Stimulated activated CD4-positive, alpha-beta T cell treated with anti-CD3 and anti-CD28 coated beads, Interleukin-12 subunit alpha, Interleukin-12 subunit beta, amount 100 ng/mL, for 24 hours (primary cell): ENCODE results near the gene TMEM248.
"Not testable (repeated sequence)": the region's sequence is repeated elsewhere in the genome, so short reads cannot be mapped to it uniquely, and the experiment has no call there.

Source experiments
- DNase-seq, 2 experiments: peaks; one replicate each; pipeline ENCODE4 v3.0.0-alpha.2; 2020; ENCODE audit warnings: low read depth in 2 of 2

The TMEM248 gene

DNA sequence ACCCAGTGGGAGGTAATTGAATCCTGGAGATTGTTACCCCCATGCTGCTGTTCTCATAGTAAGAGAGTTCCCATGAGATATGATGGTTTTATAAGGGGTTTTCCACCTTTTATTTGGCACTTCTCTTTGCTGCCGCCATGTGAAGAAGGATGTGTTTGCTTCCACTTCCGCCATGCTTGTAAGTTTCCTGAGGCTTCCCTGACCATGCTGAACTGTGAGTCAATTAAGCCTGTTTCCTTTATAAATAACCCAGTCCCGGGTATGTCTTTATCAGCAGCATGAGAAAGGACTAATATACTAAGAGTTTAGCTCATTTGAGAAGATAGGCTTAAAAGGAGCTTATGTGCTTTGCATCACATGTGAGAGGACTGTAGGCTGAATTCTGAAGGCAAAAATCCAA is 29.3 kb downstream of the TMEM248 start:
- DNase-seq: no peak

DNA sequence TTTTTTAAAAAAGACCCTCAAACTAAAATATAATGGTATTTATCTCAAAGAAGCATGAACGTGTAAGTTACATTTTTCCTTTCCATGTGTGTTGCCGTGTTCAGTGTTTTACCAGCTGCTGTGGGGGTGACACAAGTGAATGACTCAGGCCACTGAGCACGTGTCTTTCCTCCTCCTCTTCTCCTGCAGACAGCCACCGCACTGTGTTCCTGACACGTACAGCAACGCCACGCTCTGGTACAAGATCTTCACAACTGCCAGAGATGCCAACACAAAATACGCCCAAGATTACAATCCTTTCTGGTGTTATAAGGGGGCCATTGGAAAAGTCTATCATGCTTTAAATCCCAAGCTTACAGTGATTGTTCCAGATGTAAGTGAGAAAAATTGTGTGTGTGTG is 29.7 kb downstream of the TMEM248 start:
- no peak for DNase-seq

DNA sequence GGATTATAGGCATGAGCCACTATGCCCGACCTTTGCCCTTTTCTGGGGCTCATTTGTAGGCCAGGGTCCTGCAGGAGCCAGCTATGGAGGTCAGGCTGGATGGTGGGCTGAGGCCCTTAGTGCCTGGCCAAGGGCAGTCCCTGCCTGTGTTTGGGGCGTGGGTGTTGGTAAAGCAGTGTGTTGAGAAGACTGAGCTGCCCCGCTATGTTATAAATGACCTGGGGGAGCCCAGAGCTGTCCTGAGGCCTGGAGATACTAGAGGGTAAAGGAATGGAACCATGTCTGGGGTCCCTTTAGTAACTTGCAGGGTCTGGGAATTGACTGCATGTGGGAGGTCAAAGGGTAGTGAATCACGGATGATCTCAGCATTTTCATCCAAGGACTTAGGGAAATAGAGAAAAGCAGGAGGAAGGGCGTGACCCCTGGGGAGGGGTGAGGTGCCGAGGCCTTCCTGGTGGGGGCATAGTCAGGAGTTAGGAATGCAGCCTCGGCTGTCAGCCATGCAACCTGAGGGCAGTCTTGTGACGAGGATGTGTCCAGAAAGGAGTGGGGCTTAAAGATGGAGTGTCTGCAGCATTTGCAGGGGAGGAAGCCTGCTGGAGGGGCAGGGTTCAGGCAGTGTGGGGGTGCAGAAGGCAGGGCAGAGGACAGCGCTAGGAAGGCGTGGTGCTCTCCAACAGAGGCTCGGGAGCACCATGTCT is 31.5 kb downstream of the TMEM248 start:
- DNase-seq: no peak

DNA sequence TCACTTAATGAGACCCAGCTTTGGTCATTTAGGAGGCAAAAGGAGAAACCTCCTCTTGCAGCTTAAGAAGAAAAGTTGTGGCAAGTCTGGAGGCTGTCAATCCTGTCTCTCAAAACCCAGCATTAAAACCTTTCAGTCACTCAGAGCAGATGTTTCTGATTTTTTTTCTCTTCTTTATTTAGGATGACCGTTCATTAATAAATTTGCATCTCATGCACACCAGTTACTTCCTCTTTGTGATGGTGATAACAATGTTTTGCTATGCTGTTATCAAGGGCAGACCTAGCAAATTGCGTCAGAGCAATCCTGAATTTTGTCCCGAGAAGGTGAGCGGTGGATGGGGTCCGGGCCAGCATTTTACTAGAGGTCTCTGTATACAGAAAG is 32.0 kb downstream of the TMEM248 start:
- DNase-seq: no peak

DNA sequence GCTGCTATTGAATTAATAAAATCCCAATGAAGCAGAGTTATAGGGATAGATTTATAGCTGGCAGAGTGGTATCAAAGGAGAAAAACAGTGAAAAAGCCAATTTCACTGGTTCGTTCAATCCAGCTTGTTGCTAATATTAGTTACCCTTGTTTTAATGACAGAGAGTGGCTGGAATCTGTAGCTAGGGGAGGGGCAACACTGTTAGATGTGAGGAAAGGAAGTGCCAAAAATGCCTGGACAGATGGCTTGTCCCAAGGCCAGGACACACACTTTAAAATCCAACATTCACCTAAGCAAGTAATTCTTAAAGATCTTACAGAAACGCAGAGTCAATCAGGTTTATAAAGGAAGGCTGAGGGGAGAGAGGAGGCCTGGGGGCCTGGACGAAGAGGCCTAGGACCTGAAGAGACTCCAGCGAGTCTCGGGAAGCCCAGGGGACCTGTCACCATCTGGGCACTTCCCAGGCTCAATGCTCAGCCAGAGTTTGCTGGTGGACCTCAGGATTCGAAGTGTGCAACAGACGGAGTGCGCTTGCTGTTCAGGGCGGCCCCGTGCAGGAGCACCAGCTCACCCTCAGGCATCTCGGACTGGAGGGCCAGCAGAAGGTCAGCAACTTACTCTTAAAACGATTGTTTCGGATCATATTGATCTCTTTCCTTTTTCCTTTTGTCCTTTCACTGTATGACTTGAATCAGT is 36.7 kb downstream of the TMEM248 start:
- DNase-seq: no peak

DNA sequence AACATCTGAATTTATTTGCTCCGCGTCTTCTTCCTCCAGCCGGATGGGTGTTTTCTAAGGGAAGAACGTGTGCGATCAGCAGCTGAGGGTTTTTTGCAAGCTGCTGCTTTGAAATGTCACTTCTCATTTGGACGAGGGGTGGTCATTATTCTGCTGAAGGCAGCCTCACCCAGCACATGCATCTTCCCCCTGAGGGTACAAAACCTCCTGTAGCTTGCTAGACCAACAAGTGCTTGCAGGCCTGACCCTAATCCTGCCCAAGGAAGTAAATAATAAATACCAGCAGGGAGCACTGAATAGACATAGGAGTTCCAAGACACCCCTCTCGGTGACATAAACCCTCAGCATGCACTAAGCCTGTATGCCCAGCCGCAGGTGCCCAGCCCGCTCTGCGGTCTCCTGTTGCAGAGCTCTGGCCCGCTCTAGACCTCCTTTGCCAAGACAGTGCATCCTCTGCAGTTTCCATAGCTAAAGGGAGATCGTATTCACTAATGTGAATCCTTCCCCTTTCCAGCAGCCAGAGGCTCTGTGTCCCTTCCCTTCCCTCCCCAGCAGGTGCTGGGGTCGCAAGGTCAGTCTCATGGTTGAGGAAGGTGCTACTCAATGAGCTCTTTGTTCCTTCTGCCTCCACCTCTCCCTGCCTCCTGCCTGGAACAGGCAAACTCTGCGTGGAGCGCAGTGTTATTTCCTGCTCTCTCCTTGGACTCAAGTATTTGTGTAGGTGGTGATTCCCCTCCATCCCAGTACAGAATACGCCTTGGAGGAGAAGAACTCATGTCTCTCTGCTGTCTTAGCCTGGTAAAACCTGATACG is 37.7 kb downstream of the TMEM248 start:
- no peak for DNase-seq

DNA sequence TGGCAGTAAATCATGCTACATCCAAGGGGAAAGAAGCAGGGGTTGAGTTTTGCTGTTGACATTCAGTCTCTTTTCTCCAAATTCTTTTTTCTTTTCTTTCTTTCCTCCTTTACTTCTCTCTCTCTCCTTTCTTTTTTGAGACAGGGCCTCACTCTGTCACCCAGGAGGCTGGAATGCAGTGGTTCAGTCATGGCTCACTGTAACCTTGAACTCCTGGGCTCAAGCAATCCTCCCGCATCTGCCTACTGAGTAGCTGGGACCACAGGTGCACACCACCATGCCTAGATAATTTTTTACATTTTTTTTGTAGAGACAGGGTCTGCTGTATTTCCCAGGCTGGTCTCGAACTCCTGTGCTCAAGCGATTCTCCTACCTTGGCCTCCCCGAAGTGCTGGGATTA is 39.2 kb downstream of the TMEM248 start:
- DNase-seq: no peak

DNA sequence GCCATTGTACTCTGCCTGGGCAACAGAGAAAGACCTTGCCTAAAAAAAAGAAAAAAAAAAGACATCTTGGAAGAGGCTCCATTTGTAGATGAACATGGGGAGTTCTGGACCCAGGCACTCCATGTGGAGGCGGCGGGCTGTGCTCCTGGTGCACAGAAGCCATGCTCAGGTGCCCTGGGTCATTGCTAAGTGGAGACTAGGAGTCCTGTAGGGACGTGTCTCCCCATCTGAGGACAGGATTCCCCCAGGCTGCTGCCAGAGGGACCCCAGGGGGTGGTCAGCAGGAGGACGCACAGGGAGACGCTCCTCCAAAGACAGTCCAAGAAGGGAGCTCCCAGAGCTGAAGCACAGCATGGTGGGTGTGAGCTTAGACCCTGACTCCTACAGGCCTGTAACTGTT is 40.1 kb downstream of the TMEM248 start:
- DNase-seq: no peak

DNA sequence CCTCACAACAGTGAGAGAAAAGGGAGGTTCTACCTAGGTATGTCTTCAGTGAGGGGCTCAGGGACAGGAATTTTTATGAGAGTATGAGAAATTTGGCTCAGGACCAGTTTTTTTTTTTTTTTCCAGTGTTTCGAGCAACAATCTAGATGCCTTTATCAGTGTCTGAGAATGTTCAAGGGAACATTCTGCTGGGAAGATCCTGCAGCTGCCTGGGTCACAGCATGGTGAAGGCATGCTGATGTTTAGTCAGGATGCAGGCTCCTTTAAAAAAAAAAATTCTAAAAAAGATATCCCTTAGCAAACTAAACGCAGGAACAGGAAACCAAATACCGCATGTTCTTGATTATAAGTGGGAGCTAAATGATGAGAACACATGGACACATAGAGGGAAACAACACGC is 43.4 kb downstream of the TMEM248 start:
- DNase-seq: no peak

DNA sequence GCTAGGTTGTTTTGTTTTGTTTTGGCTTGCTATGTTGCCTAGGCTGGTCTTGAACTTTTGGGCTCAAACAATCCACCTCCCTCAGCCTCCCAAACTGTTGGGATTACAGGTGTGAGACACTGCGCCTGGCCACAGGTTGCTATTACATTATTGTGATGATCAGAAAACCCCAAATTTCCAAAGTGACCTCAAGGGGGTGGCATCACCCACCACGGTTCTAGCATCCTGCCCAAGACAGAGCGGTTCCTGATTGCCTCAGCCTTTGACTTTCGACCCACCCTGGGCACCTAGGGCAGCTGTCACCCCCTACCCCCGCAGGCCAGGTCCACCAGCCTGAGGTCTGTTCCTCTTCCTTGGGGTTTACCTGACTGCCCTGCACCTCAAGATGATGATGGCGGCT is 46.0 kb downstream of the TMEM248 start:
- DNase-seq: no peak

DNA sequence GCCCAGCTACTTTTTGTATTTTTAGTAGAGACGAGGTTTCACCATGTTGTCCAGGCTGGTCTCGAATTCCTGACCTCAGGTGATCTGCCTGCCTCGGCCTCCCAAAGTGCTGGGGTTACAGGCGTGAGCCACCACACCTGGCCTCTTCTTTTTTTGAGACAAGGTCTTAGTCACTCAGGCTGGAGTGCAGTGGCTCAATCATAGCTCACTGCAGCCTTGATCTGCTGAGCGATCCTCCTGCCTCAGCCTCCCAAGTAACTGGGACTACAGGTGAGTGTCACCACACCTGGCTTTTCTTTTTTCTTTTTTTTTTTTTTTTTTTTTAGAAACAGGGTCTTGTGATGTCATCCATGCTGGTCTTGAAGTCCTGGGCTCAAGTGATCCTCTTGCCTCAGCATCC is 48.0 kb downstream of the TMEM248 start:
- not testable (repeated sequence) for DNase-seq

DNA sequence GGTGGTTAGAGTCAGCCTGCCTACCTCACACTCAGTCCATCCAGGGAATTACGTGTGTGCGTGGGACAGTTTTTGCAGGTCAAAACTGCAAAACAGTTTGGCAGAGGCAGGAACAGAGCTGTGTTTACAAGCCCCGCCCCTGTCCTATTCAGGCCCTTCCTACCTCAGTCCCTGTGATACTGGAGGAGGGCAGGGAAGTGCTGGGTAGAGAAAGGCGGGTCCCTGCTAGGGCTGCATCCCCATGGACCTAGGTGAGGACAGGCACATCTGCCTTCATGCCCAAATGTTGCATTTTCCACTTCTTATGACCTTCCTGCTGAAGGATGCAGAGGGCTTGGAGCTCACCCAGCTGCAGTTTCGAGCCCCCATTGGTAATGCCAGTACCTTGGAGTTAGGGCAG is 49.3 kb downstream of the TMEM248 start:
- no peak for DNase-seq

DNA sequence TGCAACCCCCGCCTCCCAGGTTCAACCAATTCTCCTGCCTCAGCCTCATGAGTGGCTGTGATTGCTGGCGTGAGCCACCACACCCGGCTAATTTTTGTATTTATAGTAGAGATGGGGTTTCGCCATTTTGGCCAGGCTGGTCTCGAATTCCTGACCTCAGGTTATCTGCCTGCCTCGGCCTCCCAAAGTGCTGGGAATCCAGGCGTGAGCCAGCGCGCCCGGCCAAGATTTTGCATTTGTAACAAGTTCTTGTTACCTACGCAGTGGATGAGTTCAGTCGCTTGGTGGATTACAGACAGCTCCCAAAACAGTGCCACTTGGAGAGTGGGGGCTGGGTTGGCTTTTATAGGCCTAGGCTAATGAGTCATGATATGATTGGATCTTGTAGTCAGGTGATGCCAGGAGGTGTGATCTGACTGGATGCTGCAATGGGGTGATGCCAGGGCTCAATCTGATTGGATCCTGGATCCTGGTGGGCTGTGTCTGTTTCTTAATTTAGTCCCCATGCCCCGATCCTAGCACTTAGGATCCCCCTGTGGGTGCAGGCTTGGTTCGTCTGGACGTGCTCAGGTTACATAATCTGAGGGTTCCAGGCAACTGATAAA is 54.1 kb downstream of the TMEM248 start:
- no peak for DNase-seq

DNA sequence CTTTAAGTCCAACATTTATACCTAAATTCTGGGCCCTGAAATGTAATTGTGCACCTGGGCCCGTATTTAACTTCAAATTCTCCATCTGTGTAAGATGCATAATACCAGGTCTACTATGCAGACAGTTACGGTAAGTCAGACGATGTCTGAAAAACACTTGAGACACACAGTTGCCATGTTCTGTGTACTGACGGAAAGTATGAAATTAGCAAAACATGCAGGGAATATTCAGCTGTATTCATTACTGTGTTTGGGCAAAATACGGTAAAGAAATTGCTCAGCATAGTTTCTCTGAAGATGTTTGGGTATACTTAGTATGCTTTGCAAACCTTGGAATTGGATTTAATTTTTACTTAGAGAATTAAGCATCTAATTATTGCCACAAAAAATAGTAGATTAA is 57.3 kb downstream of the TMEM248 start:
- DNase-seq: not testable (repeated sequence)

DNA sequence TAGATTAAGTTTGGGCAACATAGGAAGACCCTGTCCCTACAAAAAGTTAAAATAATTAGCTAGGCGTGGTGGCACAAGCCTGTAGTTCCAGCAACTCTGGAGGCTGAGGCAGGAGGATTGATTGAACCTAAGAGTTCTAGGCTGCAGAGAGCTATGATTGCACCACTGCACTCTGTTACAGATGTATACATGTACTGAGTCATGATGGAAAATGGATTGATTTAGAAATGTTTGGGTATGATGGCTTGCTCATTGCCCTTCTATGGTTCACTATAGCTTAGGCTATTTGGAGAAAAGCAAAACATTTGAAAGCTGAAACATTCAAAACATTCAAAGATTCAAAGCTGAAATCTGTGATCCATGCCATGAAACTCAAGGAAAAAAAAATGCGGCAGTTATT is 58.0 kb downstream of the TMEM248 start:
- DNase-seq: not testable (repeated sequence)

DNA sequence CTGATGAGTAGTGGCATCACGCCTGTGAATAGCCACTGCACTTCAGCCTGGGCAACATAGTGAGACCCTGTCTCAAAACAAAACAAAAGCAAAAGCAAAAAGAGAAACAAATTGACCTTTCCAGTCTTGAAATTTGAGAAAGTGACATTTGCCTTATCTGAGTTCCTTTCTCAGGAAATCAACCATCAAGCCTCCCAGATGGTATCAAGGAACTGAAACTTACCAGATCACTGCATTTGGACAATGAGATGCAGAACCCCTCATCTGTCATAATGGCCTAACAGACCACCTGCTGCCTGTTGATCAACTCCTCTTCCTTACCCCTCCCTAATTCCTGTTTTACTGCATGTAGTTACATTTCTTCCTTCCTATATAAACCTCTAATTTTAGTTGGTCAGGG is 59.3 kb downstream of the TMEM248 start:
- not testable (repeated sequence) for DNase-seq

DNA sequence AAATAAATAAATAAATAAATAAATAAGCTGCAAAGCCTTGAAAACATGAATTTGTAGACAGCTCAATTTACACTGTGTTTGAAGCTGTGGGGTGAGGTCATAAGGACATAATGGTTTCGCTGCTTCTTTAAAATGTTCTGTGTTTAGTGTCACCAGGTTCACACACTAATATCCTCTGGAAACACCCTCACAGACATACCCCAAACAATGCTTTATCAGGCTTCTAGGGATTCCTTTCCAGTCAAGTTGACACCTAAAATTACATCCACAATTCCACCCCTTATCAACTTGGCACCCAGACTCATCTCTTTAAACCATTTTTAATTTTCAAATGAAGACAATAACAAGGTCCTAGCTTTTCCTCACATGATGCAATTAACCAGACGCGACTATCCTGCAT is 68.5 kb downstream of the TMEM248 start:
- DNase-seq: not testable (repeated sequence)

DNA sequence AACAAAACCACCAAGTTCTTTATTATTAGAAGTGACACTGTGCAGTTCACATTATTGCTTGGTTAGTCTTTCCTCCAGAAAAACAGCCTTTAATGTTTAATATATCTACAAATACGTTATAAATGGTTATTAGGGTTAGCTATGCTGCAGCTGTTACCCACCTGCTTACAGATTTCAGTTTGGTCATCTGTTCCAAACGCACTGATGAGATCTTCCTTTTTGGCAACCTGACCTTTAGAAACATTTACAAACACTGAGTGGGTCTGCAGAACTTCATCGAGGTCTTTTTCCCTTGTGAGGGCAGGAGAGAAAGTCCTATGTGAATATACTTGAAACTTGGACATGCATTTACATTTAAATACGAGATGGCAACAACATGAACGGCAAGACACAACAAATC is 73.0 kb downstream of the TMEM248 start:
- not testable (repeated sequence) for DNase-seq

DNA sequence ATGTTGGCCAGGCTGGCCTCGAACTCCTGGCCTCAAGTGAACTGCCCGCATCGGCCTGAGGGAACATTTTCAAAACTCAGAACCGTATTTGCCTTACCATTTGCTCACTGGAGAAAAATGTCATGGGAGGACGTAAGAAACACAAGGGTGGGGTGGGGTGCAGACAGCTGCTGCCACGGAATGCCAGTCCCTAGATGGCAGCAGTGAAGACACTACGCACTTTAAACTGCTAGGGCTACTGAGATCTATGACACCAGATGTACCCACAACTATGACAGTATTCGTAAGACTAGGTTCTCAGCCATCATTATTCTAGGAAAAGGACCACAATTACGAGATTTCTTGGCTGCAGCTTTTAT is 73.6 kb downstream of the TMEM248 start:
- DNase-seq: peak; percentile 10 to 17

DNA sequence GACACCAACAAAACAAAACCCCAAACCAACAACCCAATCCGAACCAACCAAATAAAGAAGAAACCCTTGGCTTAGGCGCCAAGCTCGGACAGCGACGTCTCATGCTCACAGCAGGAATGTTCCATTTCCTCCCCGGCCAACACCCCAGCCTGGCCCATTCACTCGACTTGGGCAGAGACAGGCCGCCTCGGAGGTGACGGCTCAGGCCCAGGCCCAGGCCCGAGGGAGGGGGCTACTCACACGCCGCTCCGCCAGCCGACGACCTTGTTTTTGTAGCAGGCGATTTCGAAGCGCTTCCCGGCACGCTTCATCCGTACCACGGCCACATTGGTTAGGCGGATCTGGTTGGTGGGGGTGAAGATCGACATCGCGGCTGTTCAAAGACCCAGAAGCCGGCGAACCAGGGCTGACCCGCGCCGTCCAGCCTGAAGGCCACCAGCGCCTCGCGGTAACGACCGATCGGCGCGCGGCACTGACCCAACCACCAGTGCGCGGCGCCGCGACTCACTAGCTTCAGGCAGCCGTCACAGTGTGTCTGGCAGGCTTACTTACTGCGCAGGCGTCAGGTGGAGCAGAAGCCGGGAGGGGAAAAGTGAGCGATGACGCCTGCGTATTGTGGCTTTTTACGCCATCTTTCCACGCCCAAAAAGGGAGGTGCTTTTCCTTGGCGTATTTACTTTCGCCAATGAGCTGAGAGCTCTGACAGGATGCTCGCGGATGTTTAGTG is 74.2 kb downstream of the TMEM248 start, which contains the start of gene SBDS:
SBDS (minus strand) TSS at position 537 of the 727 bp plus-strand sequence; CDS start at position 368, 169 bp downstream.
- DNase-seq: peak; percentile 81 to 90

DNA sequence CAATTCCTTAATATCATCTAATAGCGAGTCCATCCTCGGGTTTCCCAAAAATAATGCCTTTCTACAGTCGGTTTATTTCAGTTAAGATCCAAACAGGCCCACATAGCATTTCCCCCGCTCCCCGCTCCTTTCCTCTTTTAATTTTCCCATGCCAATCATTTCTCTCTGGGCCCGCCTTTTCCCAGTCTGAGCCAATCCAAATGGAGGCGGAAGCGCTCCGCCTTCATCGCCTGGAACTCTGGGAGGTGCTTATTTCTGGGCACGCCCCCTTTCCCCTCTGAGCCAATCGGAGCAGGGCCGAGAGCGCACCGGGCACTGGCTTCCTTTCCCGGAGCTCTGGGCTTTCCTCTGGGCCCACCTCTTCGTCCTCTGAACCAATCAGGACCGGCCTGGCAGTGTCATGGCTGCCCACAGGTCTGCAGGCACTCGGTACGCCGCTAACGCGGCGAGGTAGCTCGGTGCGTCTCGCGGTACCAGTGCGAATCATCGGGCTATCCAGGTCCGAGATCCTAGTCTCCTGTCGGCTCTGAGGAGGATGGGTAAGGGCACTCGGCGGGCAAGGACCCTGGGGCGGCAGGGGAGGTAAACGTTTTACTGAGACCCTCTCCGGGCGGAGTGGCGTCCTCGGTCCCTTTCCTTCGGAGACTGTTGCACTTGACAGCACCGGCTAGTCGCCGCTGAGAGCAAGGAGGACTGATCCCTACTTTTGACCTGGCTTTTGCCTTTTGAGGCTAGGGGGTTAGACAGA is 75.6 kb downstream of the TMEM248 start, which contains the start of gene TYW1:
TYW1 (plus strand) TSS at position 390 of the 748 bp plus-strand sequence; CDS start at position 536, 146 bp downstream.
- peak; percentile 97 to 98 for DNase-seq
